ENCODE data around the gene HS3ST4.
"Not testable (repeated sequence)": the region's sequence is repeated elsewhere in the genome, so short reads cannot be mapped to it uniquely, and the experiment has no call there.

Gene HS3ST4

DNA sequence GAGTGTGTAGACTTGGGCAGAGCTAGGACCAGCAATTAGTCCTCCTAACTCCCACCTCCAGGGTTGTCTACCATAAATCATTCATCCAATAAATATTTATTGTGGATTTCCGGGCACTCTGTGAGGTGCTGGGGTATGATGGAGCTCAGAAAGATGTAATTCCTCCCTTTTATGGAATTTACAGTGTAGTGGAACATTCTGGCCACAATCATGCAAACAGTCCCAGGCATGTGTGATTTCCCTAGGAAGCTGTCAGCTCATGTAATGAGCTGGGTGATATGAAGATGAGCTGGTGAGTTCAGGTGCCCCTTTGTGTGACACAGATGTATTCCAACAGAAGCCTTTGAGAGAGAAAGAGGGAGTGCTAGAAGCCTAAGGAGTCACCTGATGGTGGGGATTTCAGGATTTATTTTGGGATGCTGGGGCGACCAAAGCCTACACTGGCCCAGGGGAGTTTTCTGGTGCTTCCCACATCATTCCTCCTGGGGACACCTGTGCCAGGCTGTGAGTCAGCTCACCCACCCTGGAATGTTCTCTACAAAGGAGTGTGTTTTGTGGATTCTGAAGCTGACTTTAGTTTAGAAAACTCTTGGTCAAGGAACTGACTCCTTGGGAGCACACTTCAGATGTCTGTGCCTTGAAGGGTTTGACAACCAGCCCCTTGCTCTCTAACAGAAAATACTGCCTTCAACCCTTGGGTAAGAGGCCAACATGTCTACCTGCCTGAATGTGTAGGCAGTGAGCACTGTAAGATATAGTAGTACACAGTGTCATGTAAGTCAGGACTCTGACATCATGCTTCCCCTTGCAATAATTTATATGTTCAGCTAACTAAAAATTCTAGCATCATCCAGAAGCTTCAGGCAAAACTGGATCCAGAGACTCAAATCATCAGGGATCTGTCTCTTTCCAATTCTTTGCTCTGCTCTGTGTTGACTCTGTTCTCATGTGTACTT, 42.9 kb downstream of the HS3ST4 start:
- no peak for DNase-seq

DNA sequence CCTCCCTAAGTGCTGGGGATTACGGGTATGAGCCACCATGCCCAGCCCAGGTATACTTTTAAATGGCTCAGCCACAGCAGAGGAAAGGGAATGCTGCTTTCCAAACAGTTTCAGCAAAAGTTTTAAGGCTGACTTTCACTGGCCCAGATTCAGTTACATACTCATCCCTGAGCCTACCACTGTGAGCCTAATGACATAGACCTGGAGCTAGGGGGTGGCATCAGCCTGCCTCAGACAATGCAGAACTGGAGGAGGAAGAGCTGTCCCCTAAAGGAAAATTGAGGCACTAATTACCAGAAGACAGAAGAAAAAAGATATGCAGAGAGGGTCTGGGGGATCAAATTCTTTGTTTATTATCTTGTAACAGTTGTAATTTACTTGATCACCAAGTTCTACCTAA, 43.9 kb downstream of the HS3ST4 start:
- no peak for DNase-seq

DNA sequence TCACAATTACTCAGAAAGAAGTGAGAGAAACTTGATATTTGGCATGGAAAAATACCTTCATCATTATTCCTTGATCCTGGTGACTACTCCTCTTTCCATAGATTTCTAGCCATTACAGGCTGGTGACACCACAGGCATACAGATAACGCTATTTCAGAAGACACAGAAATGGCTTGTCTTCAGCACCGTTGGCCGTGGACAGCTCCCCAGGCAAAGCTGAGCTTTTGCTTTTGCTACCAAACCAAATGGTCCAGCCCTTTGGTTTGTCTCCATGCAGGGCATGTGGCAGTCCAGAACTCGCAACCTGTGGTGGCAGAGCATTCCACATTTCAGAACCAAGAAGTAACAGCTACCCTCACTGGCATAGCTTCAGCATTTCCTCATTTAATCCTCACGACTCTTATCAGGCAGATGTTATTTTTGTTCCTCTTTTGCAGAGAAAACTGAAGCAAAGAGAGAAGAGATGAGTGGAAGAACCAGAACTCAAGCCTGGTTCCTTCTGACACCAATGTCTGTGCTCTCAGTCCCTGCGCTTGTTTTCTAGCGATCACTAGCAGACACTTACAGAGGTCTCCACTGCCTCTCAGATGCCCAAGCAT, 55.5 kb downstream of the HS3ST4 start:
- no peak for DNase-seq

DNA sequence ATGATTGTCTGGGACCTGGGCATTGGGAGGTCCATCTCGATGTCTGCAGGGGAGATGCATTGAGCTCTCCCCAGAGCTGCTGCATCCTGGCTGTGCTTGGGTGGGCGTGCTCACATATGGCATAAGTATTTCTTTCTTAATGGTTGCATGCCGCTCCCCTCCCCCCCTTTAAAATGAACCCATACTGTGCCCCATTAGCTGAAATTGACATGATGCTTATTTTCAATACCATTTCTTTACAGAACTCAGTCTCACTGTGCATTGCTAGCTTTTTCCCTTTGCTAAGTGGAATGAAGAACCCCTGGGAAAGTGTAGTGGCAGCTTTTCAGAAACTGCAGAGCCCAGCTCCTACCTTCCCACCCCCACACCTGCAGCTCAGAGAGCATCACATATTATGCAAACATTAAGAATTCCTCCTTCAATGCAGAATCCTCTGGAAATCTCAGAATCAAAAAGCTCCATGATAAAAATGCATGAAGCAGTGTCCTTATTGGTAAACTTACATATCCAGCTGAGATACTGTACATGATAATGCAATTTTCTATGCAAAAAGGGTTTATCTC, 56.4 kb downstream of the HS3ST4 start:
- DNase-seq, result no peak

DNA sequence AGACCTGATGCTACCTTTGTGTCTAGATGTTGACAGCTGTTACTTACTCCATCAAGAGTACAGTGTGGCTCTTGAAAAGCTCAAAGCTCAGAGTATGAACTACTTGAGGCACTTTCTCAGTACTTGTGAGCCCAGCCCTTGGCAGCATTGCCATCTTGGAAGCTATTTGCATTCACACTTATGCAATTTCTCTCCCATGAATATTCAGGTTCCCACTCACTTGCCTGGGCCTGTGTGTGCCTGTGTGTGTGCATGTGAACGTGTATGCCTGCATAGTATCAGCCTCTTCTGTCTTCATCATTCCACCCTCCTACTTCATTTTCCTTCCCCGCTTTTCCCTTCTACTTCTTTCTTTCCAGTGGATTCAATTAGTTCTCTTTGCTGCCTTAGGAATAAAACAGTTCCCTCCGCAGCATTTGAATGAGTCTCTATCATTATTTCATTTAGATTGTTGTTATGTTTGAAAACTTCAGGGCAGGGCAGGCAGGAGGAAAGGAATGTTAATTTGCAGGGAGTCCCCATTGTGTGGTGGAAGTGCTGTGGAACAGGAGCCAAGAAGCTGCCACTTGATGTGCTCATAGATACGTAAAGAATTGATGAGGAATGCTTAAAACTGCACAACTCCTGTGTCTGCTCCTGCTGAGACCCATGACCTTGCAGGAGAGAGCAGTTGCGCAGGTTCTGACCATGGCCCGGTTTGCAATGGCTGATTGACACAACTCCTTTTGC, 58.9 kb downstream of the HS3ST4 start:
- DNase-seq, result no peak

DNA sequence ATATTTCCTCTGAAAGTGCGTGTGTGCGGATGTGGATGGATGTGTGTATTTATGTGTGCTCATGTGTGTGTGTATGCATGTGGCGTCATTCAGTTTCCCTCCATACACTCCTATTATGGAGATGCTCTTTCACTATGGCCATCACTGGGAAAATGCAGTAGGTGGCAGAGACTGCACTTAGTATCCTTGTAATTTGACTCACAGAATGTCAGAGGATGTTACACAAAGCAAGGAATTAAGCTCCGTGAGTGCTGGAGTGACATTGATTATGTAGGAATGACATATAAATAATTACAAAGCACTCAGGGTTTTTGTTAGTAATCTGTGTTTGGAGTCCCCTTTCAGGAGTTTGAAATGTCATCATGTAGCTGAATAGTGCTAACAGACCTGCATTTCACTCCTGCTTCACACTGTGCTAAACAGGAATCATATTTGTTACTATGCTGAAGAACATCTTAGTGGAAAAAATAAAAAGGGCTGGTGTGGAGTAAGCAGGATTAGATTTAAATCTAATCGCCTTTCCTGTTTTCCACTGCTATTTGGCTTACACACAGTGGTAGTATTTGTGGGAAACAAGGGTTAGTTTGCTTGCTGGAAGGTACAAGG, 59.6 kb downstream of the HS3ST4 start:
- DNase-seq, result no peak

DNA sequence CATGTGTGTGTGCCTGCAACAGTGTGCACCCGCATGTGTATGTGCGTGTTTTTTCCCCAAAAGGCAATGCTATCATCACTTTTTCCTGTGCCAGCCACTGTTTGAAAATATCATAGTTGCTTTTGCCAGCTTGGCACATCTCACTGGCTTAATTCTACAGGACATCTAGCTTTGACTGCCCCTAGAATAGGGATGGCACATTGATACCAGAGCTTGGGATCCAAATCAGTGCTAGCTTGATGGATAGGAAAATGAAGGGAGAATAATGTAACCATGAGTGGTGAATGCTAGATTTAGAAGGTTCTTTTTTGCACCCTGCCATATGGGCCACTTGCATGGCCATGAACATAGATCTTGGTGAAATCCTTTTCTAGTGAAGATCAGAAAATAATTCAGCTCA, 72.7 kb downstream of the HS3ST4 start:
- no peak for DNase-seq

DNA sequence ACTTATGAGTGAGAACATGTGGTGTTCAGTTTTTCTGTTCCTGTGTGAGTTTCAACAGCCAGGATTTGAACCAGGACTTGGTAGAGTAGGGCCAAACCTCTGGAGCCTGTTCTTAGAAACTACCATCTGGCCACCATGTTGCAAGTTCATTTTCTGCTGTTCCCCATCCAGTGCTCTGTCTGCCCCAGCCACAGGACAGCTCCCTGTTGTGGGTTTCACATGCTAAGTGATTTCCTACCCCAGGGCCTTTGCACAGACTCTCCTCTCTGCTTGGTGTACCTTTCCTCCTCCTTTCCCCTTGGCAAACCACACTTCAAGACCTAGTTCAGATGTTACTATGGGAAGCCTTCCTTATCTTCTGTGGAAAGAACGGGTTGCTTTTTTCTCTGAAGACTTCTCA, 79.5 kb downstream of the HS3ST4 start:
- DNase-seq, result no peak

DNA sequence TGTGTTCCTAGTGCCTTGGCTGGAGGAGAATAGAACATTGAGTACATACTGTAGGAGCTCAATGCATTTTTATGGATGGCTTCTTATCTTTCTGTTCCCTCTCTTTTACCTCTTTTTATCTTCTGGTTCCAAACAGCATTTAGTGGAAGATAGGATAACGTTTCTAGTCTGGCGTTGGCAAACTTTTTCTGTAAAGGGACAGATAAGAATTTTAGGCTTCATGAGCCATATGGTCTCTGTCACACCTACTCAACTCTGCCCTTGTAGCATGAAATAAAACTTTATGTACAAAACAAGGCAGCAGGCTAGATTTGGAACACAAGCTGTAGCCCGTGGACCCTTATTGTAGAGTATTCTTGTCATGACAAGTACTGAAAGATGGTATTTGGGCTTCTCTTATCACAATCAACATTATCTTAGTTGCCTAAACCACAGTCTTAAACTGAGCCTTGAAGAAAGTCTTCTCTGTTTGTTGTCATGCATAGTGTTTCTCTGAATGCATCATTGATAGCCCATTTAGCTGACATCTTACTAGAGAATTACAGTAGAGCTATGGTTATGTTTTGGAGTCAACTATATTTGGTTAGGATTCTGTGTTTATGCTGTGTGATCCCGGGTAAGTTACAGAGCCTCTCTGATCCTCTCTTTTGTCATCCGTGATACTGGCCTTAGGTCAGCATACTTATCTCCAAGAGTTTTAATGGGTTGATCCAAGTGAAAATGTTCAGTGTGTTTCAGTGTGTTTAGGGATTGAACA, 80.2 kb downstream of the HS3ST4 start:
- DNase-seq, result no peak

DNA sequence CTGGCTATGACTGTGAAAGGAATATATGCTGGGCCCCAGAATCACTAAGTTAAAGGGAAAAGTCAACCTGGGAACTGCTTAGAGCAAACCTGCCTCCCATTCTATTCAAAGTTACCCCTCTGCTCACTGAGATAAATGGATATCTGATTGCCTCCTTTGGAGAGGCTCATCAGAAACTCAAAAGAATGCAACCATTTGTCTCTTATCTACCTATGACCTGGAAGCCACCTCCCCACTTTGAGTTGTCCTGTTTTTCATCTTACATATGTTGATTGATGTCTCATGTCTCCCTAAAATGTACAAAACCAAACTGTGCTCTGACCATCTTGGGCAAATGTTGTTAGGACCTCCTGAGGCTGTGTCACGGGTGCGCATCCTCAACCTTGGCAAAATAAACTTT, 84.5 kb downstream of the HS3ST4 start:
- not testable (repeated sequence) for DNase-seq

DNA sequence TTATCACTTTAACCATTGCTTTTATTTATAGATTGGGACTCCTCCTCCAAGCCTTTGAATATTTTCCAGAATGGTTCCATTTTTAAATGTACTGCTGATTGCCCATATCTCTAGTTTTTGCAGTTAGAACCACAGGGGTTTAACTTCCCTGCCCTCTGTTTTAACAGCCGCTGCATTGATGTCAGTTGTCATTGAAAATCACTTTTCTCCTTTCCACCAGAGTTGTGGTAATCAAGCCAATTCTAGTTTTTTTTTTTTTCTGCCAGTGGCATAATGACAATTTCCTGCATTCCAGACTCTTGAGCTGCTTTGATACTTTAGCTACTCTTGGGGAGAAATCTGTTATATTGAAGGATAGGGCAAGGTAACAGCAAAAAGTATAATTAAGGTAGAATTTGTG, 91.5 kb downstream of the HS3ST4 start:
- DNase-seq, result no peak

DNA sequence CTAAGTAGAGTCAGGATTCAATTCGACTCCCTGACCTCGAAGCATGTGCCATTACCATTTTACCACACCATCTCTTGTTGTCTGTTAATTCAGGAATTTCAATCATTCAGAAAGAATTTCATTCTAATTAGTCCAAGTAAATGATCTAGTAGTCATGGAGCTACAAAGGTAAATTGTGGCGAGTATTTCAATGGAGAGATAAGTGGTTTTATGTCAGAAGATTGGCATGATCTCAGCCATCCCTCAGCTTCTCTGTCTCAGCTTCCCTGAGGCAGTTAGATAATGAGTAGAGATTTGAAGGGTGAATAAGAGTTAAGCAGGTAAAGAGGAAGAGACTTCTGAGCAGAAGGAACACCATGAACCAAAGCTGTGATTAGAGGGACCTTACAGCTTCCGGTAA, 93.6 kb downstream of the HS3ST4 start:
- DNase-seq, result no peak

DNA sequence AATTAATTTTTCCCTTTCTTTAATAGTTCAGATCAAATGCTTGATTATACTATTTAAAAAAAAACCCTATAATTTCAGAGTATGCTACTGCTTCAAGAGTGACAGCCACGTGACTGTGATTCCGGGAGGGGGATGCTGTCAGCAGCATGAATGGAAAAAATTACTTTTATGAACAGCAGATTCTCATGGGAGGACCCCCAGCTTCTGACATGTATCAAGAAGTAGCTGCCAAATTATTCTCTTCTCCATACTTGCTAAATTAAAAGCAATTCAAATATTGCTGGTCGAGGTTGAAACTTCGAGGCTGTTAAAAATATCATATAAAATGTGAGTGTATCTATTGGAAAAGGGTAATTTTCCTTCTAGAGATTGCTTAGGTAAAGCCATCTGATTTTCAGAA, 95.0 kb downstream of the HS3ST4 start:
- DNase-seq, result no peak

DNA sequence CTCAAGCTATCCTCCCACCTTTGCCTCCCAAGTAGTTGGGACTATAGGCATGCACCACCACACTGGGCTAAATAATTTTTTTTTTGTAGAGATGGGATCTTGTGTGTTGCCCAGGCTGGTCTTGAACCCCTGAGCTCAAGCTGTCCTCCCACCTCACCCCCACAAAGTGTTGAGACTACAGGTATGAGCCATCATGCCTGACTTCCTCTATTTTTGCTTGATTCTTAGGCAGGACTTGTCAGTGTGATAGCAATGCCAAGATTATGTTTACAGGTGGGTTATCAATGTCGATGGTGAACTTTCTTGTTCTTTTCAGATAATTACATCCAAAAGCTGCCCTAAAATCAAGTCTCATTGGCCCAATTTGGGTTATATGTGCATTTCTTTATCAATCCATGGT, 96.9 kb downstream of the HS3ST4 start:
- DNase-seq, result no peak

DNA sequence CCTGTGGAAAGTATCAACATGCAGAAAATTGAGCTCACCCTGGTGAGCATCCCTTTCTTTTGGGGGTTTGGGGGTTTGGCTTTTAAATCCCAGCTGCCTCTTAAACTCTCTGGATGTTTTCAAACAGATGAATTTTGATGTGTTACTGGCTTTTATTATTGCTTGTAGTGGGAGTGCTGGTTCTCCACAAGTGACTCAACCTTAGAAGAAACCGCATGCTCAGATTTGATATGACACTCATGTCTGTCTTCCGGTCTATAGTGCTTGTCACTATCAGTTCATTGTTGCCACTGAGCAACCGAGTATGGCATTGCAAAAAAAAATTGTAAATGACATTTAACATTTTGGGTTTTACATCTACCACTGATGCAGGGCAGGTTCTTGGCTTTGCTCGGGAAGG, 104.5 kb downstream of the HS3ST4 start:
- DNase-seq, result no peak

DNA sequence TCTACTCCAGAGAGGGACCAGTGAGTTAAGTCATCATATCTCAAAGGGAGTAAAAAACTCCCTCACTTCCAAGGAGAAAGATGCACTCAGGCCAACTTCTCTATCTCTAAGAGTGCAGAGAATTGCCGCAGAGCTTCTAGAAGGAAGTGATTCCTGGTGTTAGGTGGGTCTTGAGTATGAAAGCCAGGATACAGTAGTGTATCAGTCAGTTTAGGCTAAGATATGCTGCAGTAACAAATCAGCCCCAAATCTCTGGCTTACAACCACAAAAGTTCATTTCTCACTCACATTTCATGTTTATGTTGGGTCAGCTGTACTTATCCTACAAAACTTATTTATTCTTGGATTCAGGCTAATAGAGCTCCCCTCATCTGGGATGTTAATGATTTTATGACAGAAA, 106.3 kb downstream of the HS3ST4 start:
- no peak for DNase-seq

DNA sequence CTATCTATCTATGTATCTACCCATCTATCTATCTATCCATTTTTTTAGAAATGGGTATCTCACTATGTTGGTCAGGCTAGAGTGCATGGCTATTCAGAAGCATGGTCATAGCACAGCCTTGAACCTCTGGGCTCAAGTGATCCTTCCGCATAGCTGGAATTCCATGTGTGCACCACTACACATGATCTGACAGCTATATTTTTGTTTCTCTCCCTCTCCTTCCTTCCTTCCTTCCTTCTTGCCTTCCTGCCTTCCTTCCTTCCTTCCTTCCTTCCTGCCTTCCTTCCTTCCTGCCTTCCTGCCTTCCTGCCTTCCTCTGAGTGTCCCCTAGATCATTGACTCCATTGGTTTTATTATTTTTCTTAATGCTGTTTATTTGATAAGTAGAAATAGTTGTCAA, 108.1 kb downstream of the HS3ST4 start:
- no peak for DNase-seq

DNA sequence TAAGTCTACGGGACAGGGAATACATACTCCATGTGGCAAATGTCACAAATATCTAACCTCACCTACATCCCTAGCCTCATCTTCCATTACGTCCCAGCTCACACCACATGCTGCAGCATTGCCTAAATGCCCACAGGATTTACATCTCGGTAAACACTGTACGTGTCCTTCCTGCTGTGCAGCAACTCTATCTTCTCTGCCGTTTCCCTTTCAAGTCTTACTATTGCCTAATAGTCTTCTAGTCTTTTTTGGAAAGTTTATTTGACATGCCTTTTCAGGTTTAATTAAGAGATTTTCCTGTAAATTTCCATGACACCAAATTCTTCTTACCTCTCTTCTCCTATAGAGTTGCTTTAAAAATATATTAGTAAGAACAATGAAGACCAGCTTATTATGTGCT, 120.5 kb downstream of the HS3ST4 start:
- DNase-seq, result no peak

DNA sequence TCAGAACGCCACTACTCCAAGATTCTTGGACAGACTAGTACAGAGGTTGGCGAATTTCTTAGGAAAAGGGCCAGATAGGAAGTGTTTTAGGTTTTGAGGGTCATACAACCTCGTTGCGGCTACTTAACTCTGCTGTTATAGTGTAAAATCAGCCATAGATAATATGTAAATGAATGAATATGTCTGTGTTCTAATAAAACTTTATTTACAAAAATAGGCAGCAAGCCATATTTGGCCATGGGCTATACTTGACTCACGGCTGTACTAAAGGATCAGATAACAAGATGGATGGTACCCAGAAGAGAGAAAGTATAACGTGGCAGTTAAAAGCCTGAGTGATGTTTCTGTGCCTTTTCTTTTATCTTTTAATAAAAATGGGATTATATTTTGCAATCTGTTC, 125.5 kb downstream of the HS3ST4 start:
- DNase-seq, result no peak

DNA sequence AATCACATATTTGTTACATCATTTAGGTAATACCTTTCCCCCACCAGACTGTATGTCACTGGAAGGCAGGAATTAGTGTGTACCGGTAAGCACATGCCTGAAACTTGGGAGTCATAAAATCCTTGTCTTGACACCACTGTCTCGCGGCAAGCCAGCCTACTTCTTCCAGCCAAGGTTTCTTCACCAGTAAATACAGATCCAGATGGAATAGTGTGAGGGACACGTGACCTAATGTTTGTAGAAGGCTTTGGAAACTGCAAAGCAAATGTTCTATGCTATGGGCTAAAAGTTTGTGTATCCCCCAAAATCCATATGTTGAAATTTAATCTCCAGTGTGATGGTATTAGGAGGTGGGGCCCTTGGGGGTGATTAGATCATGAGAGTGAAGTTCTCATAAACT, 126.1 kb downstream of the HS3ST4 start:
- DNase-seq, result no peak

DNA sequence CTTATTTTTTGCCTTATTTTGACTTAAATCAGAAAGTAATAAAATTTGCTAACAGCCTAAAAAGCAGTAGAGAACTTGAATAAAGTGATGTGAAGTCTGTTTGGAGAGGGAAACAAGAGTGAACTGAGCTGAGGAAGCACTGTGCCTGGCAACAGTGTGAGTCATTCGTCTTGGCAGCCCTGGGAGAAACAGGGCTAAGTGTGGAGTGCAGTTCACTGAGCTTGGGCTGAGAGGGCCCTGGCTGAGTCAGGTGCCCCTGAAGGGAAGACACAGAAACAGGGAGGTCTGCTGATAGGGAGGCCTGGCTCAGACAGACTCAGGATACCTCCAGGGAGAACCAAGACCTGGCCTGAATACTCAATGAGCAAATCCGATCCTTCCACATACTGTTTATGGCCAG, 132.1 kb downstream of the HS3ST4 start:
- no peak for DNase-seq

DNA sequence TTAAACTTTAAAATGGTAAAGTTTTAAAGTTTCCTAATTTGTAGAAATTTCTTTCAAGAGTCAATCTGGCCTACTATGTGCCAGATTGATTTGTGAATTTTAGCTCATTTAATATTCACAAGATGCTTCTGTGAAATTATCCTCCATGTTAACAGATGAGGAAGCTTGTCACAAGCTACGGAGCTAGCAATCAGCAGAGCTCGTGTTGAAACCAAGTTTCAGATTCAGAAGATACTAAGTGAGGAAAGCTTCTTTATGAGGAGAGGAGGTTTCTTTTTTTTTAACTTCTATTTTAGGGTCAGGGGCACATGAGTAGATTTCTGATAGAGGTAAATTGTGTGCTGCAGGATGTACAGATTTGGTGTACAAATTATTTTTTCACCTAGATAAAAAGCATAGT, 135.9 kb downstream of the HS3ST4 start:
- no peak for DNase-seq

Data from amniotic stem cell (primary cell).